GM19239 (cell line): Measurements from ENCODE around the gene METRNL.

Source experiments
- DNase-seq: peaks from one replicate; pipeline ENCODE4 v3.0.0; 2011; ENCODE audit warnings: low spot score; ENCODE audit not compliant: insufficient read length
- FAIRE-seq: peaks from 2 replicates; lab custom pipeline; 2011; peaks lifted over from hg19 to GRCh38; lab: Jason Lieb, UNC

The METRNL gene

GRCh38 chr17:83089328-83090132 is 10.1 kb downstream of the METRNL start:
- DNase-seq = no peak
- no peak for FAIRE-seq

- FAIRE-seq (no peak), DNase-seq (no peak)
These were observed 11.2 kb downstream of the METRNL start for GRCh38 chr17:83090444-83091256.

- DNase-seq (no peak), FAIRE-seq (no peak)
These were observed 12.1 kb downstream of the METRNL start for GRCh38 chr17:83091257-83092141.

GRCh38 chr17:83092186-83092585 is 12.8 kb downstream of the METRNL start:
- no peak for FAIRE-seq

DNA sequence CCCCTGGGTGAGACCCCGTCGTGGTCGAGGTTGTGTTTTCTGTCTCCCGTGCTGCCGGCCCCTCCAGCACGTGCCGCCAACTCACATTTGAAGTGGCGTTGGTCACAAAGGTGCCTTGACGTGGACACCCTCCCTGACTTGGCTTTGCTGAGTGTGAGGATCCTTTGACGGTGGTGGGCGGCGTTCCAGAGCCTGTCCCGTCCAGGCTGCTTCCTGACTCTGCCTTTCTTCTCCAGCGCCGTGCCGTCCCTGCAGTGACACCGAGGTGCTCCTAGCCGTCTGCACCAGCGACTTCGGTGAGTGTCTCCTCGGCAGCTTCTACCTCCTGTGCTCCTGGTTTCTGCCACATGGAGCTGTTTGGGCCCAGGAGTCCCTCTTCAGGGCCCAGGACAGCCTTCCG is 13.5 kb downstream of the METRNL start:
- FAIRE-seq = no peak
- DNase-seq = no peak

More at GRCh38 chr17:83092186-83092585, 12.8 kb downstream of the METRNL start:
- no peak for DNase-seq

- DNase-seq (no peak), FAIRE-seq (no peak)
These were observed 14.1 kb downstream of the METRNL start for GRCh38 chr17:83093506-83093905.

GRCh38 chr17:83094291-83094690 is 14.9 kb downstream of the METRNL start:
- DNase-seq = no peak
- no peak for FAIRE-seq

DNA sequence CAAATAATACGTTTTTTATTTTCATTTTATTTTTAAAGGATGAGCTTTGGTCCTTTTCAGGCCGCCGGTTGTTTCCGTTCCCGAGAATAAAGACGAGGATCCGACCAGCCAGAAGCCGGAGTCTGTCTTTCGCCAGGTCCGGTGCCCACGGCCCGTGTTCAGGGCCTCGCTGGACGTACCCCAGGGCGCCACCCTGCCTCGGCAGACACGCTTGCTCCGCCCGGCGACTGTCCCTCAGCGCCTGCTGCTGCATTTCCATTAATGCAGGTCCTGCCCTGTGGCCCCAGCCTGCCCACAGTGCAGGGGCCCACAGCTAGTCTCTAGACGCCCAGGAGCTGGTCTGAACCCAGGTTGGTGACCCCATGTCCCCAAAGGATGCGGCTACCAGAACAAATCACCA is 15.6 kb downstream of the METRNL start:
- FAIRE-seq (no peak), DNase-seq (no peak)

DNA sequence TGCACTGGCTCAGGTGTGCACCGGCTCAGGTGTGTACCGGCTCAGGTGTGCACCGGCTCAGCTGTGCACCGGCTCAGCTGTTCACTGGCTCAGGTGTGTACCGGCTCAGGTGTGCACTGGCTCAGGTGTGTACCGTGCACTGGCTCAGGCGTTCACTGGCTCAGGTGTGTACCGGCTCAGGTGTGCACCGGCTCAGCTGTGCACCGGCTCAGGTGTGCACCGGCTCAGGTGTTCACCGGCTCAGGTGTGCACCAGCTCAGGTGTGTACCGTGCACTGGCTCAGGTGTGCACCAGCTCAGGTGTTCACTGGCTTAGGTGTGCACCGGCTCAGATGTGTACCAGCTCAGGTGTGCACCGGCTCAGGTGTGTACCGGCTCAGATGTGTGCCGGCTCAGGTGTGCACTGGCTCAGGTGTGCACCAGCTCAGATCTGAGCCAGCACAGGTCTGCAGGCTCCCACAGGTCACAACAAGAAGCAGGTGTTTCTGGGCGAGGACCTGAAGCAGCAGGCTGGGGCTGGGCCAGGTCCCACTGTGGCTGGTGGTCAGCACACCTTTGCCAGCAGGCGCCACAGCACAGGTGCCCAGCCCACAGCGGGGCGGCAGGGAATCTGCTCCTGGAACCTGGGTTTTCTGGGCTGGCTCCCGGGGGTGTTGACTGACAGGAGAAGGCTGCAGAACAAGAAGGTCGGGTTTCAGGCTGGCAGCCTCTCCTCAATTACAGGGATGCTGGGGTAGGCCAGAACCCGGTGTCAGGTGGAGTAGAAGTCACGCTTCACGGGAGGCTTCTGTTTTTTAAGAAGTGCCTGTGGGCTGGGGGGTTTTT is 17.2 kb downstream of the METRNL start:
- DNase-seq (no peak), FAIRE-seq (no peak)

DNA sequence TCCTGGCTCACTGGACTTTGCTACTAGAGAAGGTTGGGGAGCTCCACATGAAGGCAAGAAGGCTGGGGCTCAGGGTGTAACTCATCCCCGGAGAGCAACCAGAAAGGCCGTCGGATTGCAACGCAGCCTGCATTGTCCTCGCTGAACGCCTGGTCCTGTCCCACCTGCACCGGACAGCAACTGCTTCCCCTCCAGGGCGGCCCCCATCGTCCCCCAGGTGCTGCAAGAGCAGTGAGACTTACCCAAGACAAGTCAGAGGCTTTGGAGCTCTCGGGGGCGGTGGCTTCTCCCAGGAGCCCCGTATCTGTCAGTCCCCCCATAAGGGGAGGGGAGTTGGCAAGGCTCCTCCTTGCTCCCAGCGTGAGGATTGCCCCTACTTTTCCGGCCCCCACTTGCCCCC is 18.4 kb downstream of the METRNL start:
- DNase-seq (no peak), FAIRE-seq (no peak)

- DNase-seq (no peak), FAIRE-seq (no peak)
These were observed 19.1 kb downstream of the METRNL start for GRCh38 chr17:83098241-83099085.

GRCh38 chr17:83099086-83099555 is 19.7 kb downstream of the METRNL start:
- FAIRE-seq = no peak
- no peak for DNase-seq

- DNase-seq (no peak), FAIRE-seq (no peak)
These were observed 20.3 kb downstream of the METRNL start for GRCh38 chr17:83099570-83100181.

DNA sequence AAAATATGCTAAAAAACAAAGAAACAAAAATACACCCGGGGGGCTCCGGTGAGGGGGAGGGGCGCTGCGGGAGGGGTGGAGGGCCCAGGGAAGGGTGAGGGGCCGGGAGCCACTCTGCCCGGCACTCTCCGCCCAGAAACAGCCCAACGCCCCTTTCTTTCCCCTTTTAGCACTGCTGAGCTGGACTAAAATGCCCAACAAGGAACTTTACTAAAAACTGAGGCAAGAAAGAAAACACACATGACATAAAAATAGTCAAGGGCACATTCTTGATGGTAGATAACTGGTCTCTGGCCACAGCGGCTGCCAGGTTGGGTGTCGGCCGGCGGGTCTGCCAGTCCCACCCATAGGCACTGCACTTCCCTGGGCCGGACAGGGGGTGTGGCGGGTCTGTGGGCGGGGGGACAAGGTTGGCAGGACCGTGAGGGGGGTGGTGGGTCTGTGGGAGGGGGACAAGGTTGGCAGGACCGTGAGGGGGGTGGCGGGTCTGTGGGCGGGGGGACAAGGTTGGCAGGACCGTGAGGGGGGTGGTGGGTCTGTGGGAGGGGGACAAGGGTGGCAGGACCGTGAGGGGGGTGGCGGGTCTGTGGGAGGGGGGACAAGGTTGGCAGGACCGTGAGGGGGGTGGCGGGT is 20.9 kb downstream of the METRNL start:
- DNase-seq (no peak), FAIRE-seq (no peak)

GRCh38 chr17:83100853-83101391 is 21.5 kb downstream of the METRNL start:
- FAIRE-seq = no peak
- no peak for DNase-seq

DNA sequence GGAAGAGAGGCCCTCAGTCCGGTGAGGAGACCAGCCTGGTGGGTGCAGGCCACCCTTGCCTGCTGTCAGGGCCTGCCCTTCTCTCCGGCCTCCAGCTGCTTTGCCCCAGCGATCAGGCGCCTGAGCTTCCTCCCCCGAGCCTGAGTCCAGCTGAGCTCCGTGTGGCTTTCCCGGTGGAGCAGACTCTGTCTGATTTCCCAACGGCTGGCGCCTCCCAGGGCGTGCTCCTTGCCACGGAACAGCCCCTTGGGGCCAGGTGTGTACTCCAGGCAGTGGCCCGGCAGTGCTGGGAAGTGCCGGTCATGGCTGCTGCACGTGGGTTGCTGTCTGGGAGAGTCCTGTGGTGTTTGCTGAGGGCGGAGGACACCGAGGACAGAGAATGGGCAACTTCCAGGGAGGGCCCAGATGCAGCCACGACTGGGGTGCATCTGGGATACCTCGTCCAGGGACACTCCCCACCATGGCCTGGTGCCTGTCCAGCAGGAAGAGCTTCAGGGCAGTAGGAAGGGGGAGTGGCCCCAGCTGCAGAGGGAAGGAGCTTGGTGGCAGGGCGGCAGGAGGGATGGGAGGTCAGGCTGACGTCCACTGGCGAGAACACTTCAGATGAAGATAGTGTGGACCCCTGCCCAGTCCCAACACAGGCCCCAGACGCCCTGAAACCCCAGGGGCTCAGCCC is 22.5 kb downstream of the METRNL start:
- no peak for DNase-seq
- FAIRE-seq = no peak
